HCT116 (cell line): ENCODE measurements around the gene WBP1. TPM values are rescaled to one million over a fixed set of nuclear protein-coding genes. Genes with fewer than 3 reads are reported as not detected.

ENCODE experiments used
- ATAC-seq: fragments of 200-7000 bp; cut with Tn5 transposase; 2 replicates; pipeline ENCODE4 v1.9.1; 2020; ENCODE audit warnings: mild to moderate bottlenecking, moderate library complexity
- BruUV-seq: library from RNA; stranded (reverse); fragments of 400-500 nt; replicated peaks from 2 replicates; lab custom pipeline; 2021; lab: Mats Ljungman, UMichigan
- CTCF ChIA-PET: fragments of 300-600 bp; sonication (Branson Sonifier 250); formaldehyde crosslinking; loops from one replicate; lab custom pipeline; 2021; ENCODE audit warnings: antibody characterized with exemption; lab: Charles Lee
- POLR2A ChIA-PET: fragments of 300-600, 350-600 bp; sonication (Branson Sonifier 250); formaldehyde crosslinking; loops from one replicate; lab custom pipeline; 2021; ENCODE audit warnings: antibody characterized with exemption; lab: Charles Lee
- RAD21 ChIA-PET, 2 experiments: fragments of 300-600 bp; sonication (Branson Sonifier 250); formaldehyde crosslinking; loops; one replicate each; lab custom pipeline; 2023; ENCODE audit warnings: low total read pairs in 2 of 2; ENCODE audit not compliant: uncharacterized antibody in 2 of 2, unreplicated experiment in 2 of 2, low non-redundant PET in 1 of 2; lab: Charles Lee
- DNase-seq: peaks from one replicate; pipeline ENCODE4 v3.0.0-alpha.2; 2010; ENCODE audit warnings: low read depth, low spot score
- H2AFZ ChIP-seq: fragments of 200-600 bp; shearing (Covaris generic), sonication (generic); 2 replicates; pipeline ENCODE4 v1.6.1; 2017; ENCODE audit warnings: low read depth, mixed run types, mixed read lengths, antibody characterized with exemption, low read length; ENCODE audit not compliant: poor library complexity, severe bottlenecking
- H3K27ac ChIP-seq: 2 replicates; pipeline ENCODE4 v1.5.1; 2012; ENCODE audit warnings: low read depth, low read length
- H3K27me3 ChIP-seq: fragments of 200-600 bp; sonication (generic); 2 replicates; pipeline ENCODE4 v1.6.1; 2016; ENCODE audit warnings: mixed run types, low read length, mixed read lengths; ENCODE audit not compliant: insufficient read depth
- H3K36me3 ChIP-seq, 2 experiments: fragments of 200-500 bp in 1 of 2; fragments of 200-600 bp in 1 of 2; sonication (Bioruptor generic) in 1 of 2; sonication (generic) in 1 of 2; 2 replicates each; pipeline versions ENCODE4 v1.5.1 to v1.6.1; 2014 to 2016; ENCODE audit warnings: low read length in 2 of 2, inconsistent platforms in 1 of 2, mixed read lengths in 1 of 2, mixed run types in 1 of 2; ENCODE audit not compliant: insufficient read depth in 2 of 2, control insufficient read depth in 1 of 2
- H3K4me1 ChIP-seq, 2 experiments: fragments of 200-600 bp in 1 of 2; sonication (generic) in 1 of 2; 2 replicates each; pipeline versions ENCODE4 v1.5.1 to v1.6.1; 2012 to 2017; ENCODE audit warnings: low read length in 2 of 2, inconsistent platforms in 1 of 2, mild to moderate bottlenecking in 1 of 2, mixed read lengths in 1 of 2, mixed run types in 1 of 2, moderate library complexity in 1 of 2; ENCODE audit not compliant: insufficient read depth in 2 of 2, control insufficient read depth in 1 of 2
- H3K4me2 ChIP-seq: fragments of 200-600 bp; sonication (generic); 2 replicates; pipeline ENCODE4 v1.6.1; 2017; ENCODE audit warnings: mixed run types, low read length, mixed read lengths
- H3K4me3 ChIP-seq, 2 experiments: fragments of 200-600 bp in 1 of 2; sonication (generic) in 1 of 2; replicated peaks in 1 of 2; 2 replicates each; pipeline ENCODE4 v1.5.1; 2011 to 2016; ENCODE audit warnings: low read length in 2 of 2, control low read depth in 1 of 2, low read depth in 1 of 2, mild to moderate bottlenecking in 1 of 2, mixed read lengths in 1 of 2, mixed run types in 1 of 2
- H3K79me2 ChIP-seq: fragments of 200-600 bp; sonication (generic); 2 replicates; pipeline ENCODE4 v1.6.1; 2017; ENCODE audit warnings: mild to moderate bottlenecking, mixed run types, low read length, moderate library complexity, mixed read lengths; ENCODE audit not compliant: insufficient read depth
- H3K9ac ChIP-seq: fragments of 200-600 bp; sonication (generic); 2 replicates; pipeline ENCODE4 v1.6.1; 2016; ENCODE audit warnings: low read length, mixed read lengths
- H3K9me2 ChIP-seq: fragments of 200-600 bp; sonication (generic), shearing (Covaris generic); 2 replicates; pipeline ENCODE4 v1.6.1; 2017; ENCODE audit warnings: mixed run types, mild to moderate bottlenecking, moderate library complexity; ENCODE audit not compliant: insufficient read depth
- H3K9me3 ChIP-seq, 2 experiments: fragments of 200-500 bp in 1 of 2; fragments of 200-600 bp in 1 of 2; sonication (Bioruptor generic) in 1 of 2; sonication (generic) in 1 of 2; 2 replicates each; pipeline ENCODE4 v1.6.1; 2014 to 2017; ENCODE audit warnings: low read length in 2 of 2, mixed read lengths in 2 of 2, inconsistent platforms in 1 of 2, low read depth in 1 of 2, mild to moderate bottlenecking in 1 of 2, mixed run types in 1 of 2, moderate library complexity in 1 of 2; ENCODE audit not compliant: control insufficient read depth in 1 of 2, insufficient read depth in 1 of 2
- H4K20me1 ChIP-seq: fragments of 200-600 bp; sonication (generic), shearing (Covaris generic); 2 replicates; pipeline ENCODE4 v1.6.1; 2017; ENCODE audit warnings: mixed run types, mild to moderate bottlenecking, moderate library complexity; ENCODE audit not compliant: insufficient read depth
- CTCF ChIP-seq, 3 experiments: fragments of 200-600 bp in 1 of 3; sonication (generic) in 1 of 3; IDR thresholded peaks in 2 of 3; conservative IDR thresholded peaks in 1 of 3; 2 replicates each; pipeline ENCODE4 v1.5.1; 2012 to 2017; ENCODE audit warnings: low read depth in 2 of 3, low read length in 2 of 3, antibody characterized with exemption in 1 of 3, borderline replicate concordance in 1 of 3, control low read depth in 1 of 3, mild to moderate bottlenecking in 1 of 3, mixed read lengths in 1 of 3, mixed run types in 1 of 3, moderate library complexity in 1 of 3; ENCODE audit not compliant: insufficient read depth in 1 of 3
- ELF1 ChIP-seq: IDR thresholded peaks from 2 replicates; pipeline ENCODE4 v1.6.1; 2012; ENCODE audit warnings: low read depth, borderline replicate concordance
- EZH2phosphoT487 ChIP-seq: fragments of 200-600 bp; IDR thresholded peaks from 2 replicates; pipeline ENCODE4 v1.6.1; 2018; ENCODE audit warnings: antibody characterized with exemption, borderline replicate concordance
- FOSL1 ChIP-seq: IDR thresholded peaks from 2 replicates; pipeline ENCODE4 v1.6.1; 2012; ENCODE audit warnings: low read depth
- RAD21 ChIP-seq: IDR thresholded peaks from 2 replicates; pipeline ENCODE4 v1.6.1; 2012; ENCODE audit warnings: low read depth, mild to moderate bottlenecking
- SIN3A ChIP-seq: IDR thresholded peaks from 2 replicates; pipeline ENCODE4 v1.6.1; 2012; ENCODE audit warnings: low read depth
- SP1 ChIP-seq: IDR thresholded peaks from 2 replicates; pipeline ENCODE4 v1.6.1; 2012; ENCODE audit warnings: low read depth
- SRF ChIP-seq: IDR thresholded peaks from 2 replicates; pipeline ENCODE4 v1.6.1; 2012; ENCODE audit warnings: low read depth
- YY1 ChIP-seq: IDR thresholded peaks from 2 replicates; pipeline ENCODE4 v1.6.1; 2011; ENCODE audit warnings: low read length, low read depth, moderate library complexity, mild to moderate bottlenecking; ENCODE audit not compliant: insufficient replicate concordance; ENCODE audit errors: extremely low read depth
- ZFX ChIP-seq: fragments of 450-650 bp; IDR thresholded peaks from 2 replicates; pipeline ENCODE4 v1.6.1; 2017
- ZNF274 ChIP-seq: fragments of 200-500 bp; sonication (Bioruptor generic); IDR thresholded peaks from 2 replicates; pipeline ENCODE4 v1.6.1; 2014; ENCODE audit warnings: mild to moderate bottlenecking, low read depth, low read length, inconsistent platforms
- intact Hi-C: fragments of 100-400 bp; cut with micrococcal nuclease; formaldehyde crosslinking; loops from 2 replicates; pipeline ENCODE4 v1.10.0; 2022
- total RNA-seq: library from RNA; stranded (reverse); gene quantifications from one replicate; pipeline ENCODE4 v1.2.1, GENCODE V29; 2021; ENCODE audit not compliant: unreplicated experiment
- TF ChIP-seq, protein P1 (sequence below): IDR thresholded peaks from 2 replicates; pipeline ENCODE4 v1.6.1; 2011; ENCODE audit warnings: mild to moderate bottlenecking, low read length, moderate library complexity; ENCODE audit not compliant: insufficient replicate concordance; ENCODE audit errors: extremely low read depth

WBP1 gene
- total RNA-seq, 1 experiment from 2014 or later, result 64.7 TPM

DNA sequence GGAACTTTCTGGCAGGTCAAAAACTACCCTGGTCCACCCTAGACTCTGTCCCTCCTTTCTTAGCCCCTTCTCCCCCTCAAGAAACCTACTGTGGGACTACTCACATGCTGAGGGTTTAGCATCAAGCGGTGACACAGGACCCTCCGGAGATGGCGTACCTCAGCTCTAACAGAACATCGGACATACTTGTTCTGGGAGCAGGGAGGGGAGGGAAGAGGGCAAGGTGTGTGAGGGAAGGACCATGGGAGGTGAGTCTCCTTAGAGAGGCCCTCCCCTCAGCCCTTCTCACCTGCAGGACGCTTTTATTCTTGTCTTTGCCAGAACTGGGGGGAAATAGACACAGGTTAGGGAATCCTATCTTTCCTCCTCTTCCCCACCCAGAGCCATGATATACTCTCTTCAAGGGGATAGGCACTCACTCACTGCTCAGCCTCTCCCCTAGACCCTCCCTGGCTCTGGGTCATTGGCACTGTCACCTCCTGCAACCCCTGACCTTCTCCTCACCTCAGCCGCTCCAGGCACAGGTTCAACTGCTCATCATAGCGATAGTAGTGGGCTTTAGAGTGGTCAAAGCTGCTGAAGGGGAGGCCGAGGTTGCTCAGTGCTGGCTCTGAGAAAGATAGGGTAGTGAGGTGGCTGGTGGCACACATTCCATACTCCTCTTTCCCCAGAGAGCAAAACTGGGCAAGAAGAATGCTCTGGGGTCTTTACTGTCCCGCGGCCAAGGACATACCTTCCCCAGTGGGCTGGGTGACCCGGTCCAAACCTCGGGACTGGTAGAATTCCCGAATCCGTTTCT is 47.4 kb downstream of the WBP1 start:
- Histone ChIP-seq H3K9me3 (no peaks in the 10 kb centered on the region), H3K4me1 (peaks cover 30 to 63% of the 10 kb centered on the region in 2 experiments), H4K20me1 (no peaks in the 10 kb centered on the region), H2AFZ (no peak overlapping the region), H3K27me3 (no peaks in the 10 kb centered on the region), H3K27ac (peak overlapping the region; percentile 91; the same call in 1 of the 2 replicates), H3K36me3 (peaks cover 3 to 16% of the 10 kb centered on the region in 2 experiments; a peak in 2 of 4 replicates), H3K9me2 (no peaks in the 10 kb centered on the region), H3K4me3 (peak overlapping the region; percentile 85 to 93; a peak in 2 of 4 replicates), H3K79me2 (peaks cover 22% of the 10 kb centered on the region), H3K4me2 (peak overlapping the region; percentile 99), H3K9ac (no peak overlapping the region)
- no TSS peak for BruUV-seq
- ATAC-seq (no peak), DNase-seq (no peak)
- ChIA-PET RAD21 (no interaction called here), CTCF (interaction anchor here (1.7 kb wide), 1 partner anchor 26 kb away, joined by 4 read pairs; no protein-coding TSS in a partner anchor), POLR2A (interaction anchor here (1.8 kb wide), 1 partner anchor 50 kb away, joined by 3 read pairs; no protein-coding TSS in a partner anchor)
- no peak for TF ChIP-seq FOSL1
- TF ChIP-seq RAD21, result no peak
- no peak for TF ChIP-seq ZNF274
- no peak for TF ChIP-seq ZFX
- TF ChIP-seq YY1, result no peak
- TF ChIP-seq, protein P1, sequence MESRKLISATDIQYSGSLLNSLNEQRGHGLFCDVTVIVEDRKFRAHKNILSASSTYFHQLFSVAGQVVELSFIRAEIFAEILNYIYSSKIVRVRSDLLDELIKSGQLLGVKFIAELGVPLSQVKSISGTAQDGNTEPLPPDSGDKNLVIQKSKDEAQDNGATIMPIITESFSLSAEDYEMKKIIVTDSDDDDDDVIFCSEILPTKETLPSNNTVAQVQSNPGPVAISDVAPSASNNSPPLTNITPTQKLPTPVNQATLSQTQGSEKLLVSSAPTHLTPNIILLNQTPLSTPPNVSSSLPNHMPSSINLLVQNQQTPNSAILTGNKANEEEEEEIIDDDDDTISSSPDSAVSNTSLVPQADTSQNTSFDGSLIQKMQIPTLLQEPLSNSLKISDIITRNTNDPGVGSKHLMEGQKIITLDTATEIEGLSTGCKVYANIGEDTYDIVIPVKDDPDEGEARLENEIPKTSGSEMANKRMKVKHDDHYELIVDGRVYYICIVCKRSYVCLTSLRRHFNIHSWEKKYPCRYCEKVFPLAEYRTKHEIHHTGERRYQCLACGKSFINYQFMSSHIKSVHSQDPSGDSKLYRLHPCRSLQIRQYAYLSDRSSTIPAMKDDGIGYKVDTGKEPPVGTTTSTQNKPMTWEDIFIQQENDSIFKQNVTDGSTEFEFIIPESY, result no peak
- no peak for TF ChIP-seq EZH2phosphoT487
- TF ChIP-seq CTCF (IDR thresholded peaks at IDR 0.05 in 2 of 3, conservative IDR thresholded peaks at IDR 0.05 in 1 of 3; ENCODE audit: borderline replicate concordance in 1 of 3, insufficient read depth in 1 of 3, low read depth in 2 of 3, low read length in 2 of 3), result no peak
- no peak for TF ChIP-seq SRF
- TF ChIP-seq ELF1, result no peak
- TF ChIP-seq SP1, result no peak
- TF ChIP-seq SIN3A, result no peak
- intact Hi-C loops, result loop anchor here (1.0 kb wide), 1 partner anchor 25 kb away; no protein-coding TSS in a partner anchor
